ENCODE data around the gene NBEAL2.
A peak's percentile ranks its signal among the peaks of the same experiment; 100 is the strongest.

The NBEAL2 gene

GRCh38 chr3:46987743-46988401 lies 8.4 kb downstream of the NBEAL2 start:
- DNase-seq (ENCODE audit: low spot score): peak; percentile 92

GRCh38 chr3:46988616-46989015 lies 9.2 kb downstream of the NBEAL2 start:
- DNase-seq (ENCODE audit: low spot score): no peak

- no peak for DNase-seq (ENCODE audit: low spot score)
These were observed 9.8 kb downstream of the NBEAL2 start for GRCh38 chr3:46989146-46989810.

GRCh38 chr3:46990573-46991374 lies 11.3 kb downstream of the NBEAL2 start:
- no peak for DNase-seq (ENCODE audit: low spot score)

- DNase-seq (ENCODE audit: low spot score): no peak
These were observed 12.1 kb downstream of the NBEAL2 start for GRCh38 chr3:46991406-46992165.

GRCh38 chr3:46992231-46992630 lies 12.8 kb downstream of the NBEAL2 start:
- no peak for DNase-seq (ENCODE audit: low spot score)

- DNase-seq (ENCODE audit: low spot score): no peak
These were observed 13.8 kb downstream of the NBEAL2 start for GRCh38 chr3:46993292-46993691.

GRCh38 chr3:46993986-46994385 lies 14.5 kb downstream of the NBEAL2 start:
- no peak for DNase-seq (ENCODE audit: low spot score)

GRCh38 chr3:46994801-46995731 lies 15.6 kb downstream of the NBEAL2 start:
- no peak for DNase-seq (ENCODE audit: low spot score)

- DNase-seq (ENCODE audit: low spot score): no peak
These were observed 16.6 kb downstream of the NBEAL2 start for GRCh38 chr3:46995901-46996562.

GRCh38 chr3:46996689-46997452 lies 17.4 kb downstream of the NBEAL2 start:
- DNase-seq (ENCODE audit: low spot score): no peak

- no peak for DNase-seq (ENCODE audit: low spot score)
These were observed 18.1 kb downstream of the NBEAL2 start for GRCh38 chr3:46997453-46998091.

- DNase-seq (ENCODE audit: low spot score): peak; percentile 74
These were observed 18.8 kb downstream of the NBEAL2 start for GRCh38 chr3:46998121-46998851.

- no peak for DNase-seq (ENCODE audit: low spot score)
These were observed 19.5 kb downstream of the NBEAL2 start for GRCh38 chr3:46998852-46999515.

GRCh38 chr3:46999516-47000197 lies 20.2 kb downstream of the NBEAL2 start:
- DNase-seq (ENCODE audit: low spot score): no peak

GRCh38 chr3:47000198-47000815 lies 20.8 kb downstream of the NBEAL2 start:
- DNase-seq (ENCODE audit: low spot score): no peak

Measured in CD4-positive, alpha-beta T cell treated with Interleukin-15 for 4 hours (primary cell).